IMR-90 (cell line): ENCODE data around the gene CEP83.

Source experiments
- CHD1 ChIP-seq: IDR thresholded peaks from 2 replicates; pipeline ENCODE4 v1.6.1; 2012; ENCODE audit warnings: low read depth, low read length, improper control_type of control experiment
- MAZ ChIP-seq: IDR thresholded peaks from 2 replicates; pipeline ENCODE4 v1.6.1; 2012; ENCODE audit warnings: low read depth, mild to moderate bottlenecking, low read length, improper control_type of control experiment, moderate library complexity, borderline replicate concordance
- MXI1 ChIP-seq: IDR thresholded peaks from 2 replicates; pipeline ENCODE4 v1.6.1; 2012; ENCODE audit warnings: low read depth, mild to moderate bottlenecking, low read length, moderate library complexity, borderline replicate concordance
- POLR2A ChIP-seq: IDR thresholded peaks from 2 replicates; pipeline ENCODE4 v1.6.1; 2012; ENCODE audit warnings: mild to moderate bottlenecking, low read depth, low read length
- RAD21 ChIP-seq: IDR thresholded peaks from 2 replicates; pipeline ENCODE4 v1.6.1; 2012; ENCODE audit warnings: low read length, improper control_type of control experiment
- RFX5 ChIP-seq: IDR thresholded peaks from 2 replicates; pipeline ENCODE4 v1.8.0; 2012; ENCODE audit warnings: low read depth, mild to moderate bottlenecking, low read length, moderate library complexity
- SMC3 ChIP-seq: fragments of 150-350 bp; IDR thresholded peaks from 2 replicates; pipeline ENCODE4 v1.6.1; 2016; ENCODE audit warnings: low read depth, mild to moderate bottlenecking, antibody characterized with exemption, low read length, moderate library complexity
- TF ChIP-seq, protein P1 (sequence below): conservative IDR thresholded peaks from 2 replicates; pipeline ENCODE4 v1.5.1; 2012; ENCODE audit warnings: mild to moderate bottlenecking, low read depth, low read length, improper control_type of control experiment
- TF ChIP-seq, protein P2 (sequence below): fragments of 150-350 bp; IDR thresholded peaks from 2 replicates; pipeline ENCODE4 v1.6.1; 2016; ENCODE audit warnings: low read depth, mild to moderate bottlenecking, low read length, moderate library complexity, borderline replicate concordance
- TF ChIP-seq, protein P3 (sequence below): fragments of 150-350 bp; IDR thresholded peaks from 2 replicates; pipeline ENCODE4 v1.6.1; 2017; ENCODE audit warnings: mild to moderate bottlenecking, antibody characterized with exemption, low read length, low read depth

DNA sequence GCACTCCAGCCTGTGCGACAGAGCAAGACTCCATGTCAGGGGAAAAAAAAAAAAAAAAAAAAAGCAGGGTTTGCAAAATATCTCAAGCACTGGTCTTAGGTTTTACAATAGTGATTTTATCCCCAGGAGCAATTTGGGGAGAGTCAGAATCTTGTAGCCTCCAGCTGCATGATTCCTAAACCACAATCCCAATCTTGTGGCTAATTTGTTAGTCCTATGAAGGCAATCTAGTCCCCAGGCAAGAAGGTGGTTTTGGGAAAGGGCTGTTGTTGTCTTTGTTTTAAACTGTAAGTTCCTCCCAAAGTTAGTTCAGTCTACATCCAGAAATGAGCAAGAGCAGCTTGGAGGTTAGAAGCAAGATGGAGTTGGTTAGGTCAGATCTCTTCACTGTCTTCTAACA is 175.6 kb downstream of the CEP83 start:
- no peak for TF ChIP-seq MAZ
- TF ChIP-seq POLR2A: no peak
- TF ChIP-seq, protein P1, sequence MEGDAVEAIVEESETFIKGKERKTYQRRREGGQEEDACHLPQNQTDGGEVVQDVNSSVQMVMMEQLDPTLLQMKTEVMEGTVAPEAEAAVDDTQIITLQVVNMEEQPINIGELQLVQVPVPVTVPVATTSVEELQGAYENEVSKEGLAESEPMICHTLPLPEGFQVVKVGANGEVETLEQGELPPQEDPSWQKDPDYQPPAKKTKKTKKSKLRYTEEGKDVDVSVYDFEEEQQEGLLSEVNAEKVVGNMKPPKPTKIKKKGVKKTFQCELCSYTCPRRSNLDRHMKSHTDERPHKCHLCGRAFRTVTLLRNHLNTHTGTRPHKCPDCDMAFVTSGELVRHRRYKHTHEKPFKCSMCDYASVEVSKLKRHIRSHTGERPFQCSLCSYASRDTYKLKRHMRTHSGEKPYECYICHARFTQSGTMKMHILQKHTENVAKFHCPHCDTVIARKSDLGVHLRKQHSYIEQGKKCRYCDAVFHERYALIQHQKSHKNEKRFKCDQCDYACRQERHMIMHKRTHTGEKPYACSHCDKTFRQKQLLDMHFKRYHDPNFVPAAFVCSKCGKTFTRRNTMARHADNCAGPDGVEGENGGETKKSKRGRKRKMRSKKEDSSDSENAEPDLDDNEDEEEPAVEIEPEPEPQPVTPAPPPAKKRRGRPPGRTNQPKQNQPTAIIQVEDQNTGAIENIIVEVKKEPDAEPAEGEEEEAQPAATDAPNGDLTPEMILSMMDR: no peak
- TF ChIP-seq RAD21: no peak
- TF ChIP-seq, protein P2, sequence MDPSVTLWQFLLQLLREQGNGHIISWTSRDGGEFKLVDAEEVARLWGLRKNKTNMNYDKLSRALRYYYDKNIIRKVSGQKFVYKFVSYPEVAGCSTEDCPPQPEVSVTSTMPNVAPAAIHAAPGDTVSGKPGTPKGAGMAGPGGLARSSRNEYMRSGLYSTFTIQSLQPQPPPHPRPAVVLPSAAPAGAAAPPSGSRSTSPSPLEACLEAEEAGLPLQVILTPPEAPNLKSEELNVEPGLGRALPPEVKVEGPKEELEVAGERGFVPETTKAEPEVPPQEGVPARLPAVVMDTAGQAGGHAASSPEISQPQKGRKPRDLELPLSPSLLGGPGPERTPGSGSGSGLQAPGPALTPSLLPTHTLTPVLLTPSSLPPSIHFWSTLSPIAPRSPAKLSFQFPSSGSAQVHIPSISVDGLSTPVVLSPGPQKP: no peak
- no peak for TF ChIP-seq SMC3
- TF ChIP-seq, protein P3, sequence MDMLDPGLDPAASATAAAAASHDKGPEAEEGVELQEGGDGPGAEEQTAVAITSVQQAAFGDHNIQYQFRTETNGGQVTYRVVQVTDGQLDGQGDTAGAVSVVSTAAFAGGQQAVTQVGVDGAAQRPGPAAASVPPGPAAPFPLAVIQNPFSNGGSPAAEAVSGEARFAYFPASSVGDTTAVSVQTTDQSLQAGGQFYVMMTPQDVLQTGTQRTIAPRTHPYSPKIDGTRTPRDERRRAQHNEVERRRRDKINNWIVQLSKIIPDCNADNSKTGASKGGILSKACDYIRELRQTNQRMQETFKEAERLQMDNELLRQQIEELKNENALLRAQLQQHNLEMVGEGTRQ: no peak
- no peak for TF ChIP-seq CHD1
- no peak for TF ChIP-seq MXI1
- no peak for TF ChIP-seq RFX5
